Activated CD8-positive, alpha-beta memory T cell treated with anti-CD3 and anti-CD28 coated beads, Interleukin-2, amount 50 U/mL, for 4 hours (primary cell): Measurements from ENCODE around the gene LTF.
A peak's percentile ranks its signal among the peaks of the same experiment; 100 is the strongest.

Experiments used
- DNase-seq: peaks from one replicate; pipeline ENCODE4 v3.0.0-alpha.2; 2020

LTF gene

DNA sequence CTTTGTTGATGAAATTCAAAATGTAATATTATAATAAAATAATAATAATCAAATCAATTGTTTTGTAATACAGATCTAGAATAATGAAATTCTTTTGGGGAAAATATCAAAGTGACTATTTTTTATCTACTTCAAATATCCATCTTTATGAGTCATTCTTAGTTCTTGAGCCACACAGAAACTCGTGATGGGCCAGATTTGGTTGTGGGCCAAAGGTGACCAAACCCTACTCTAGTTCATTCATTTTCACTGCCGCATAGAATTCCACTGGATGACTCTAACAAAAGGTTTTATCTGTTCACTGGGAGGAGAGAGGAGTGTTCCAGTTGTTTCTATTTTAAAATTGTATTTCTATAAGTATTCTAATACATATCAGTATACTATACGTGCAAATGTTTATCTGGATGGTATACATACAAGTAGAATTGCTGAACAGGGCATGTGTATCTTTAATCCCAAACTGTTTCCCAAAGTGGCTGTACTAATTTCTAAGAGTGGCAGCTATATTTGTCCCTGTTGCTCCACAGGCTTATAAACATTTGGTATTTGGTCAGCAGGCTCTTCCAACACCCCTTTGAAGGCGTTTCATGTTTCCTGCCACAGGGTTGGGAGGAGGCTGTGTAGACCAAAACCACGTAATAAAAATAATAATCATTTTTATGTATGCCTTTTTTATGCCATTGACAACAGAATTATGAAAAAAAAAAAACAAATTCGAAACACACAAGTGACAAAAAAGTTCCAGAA lies 25.8 kb upstream of the LTF start:
- DNase-seq = no peak

DNA sequence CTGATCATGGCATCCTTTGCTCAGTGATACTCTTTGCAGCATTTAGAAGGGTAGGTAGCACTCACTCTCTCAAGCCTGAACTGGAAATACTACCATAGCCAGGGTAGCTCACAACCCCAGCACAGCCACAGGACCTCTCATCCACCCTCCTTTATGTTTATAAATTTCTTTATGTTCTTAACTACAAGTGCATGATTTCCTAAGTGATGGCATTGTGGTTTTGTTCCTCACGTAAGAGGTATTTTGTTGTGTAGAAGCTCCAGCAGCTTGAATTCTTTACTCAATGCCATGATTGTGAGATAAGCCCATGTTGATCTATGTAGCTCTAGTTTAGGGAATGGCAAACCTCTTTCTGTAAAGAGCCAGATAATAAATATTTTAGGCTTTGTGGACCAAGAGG lies 25.2 kb upstream of the LTF start:
- no peak for DNase-seq

DNA sequence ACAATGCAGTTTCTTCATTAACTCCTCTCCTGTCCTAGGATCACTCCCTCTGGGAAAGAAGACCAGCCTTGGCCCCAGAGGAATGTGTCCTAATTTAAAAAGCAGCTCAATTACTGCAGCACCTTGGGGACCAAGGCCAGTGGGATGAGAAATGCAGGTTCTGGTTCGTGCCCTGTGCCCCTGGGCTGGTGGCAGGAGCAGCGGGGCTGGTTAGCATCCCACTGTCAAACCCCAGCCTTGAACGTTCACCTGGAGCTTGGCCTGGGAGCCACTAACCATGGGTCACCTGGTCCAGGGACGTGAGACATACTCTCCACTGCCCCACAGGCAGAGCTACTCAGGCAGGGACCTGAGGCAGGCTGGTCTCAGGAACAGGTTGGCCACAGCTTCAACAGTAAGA lies 24.7 kb upstream of the LTF start:
- no peak for DNase-seq

DNA sequence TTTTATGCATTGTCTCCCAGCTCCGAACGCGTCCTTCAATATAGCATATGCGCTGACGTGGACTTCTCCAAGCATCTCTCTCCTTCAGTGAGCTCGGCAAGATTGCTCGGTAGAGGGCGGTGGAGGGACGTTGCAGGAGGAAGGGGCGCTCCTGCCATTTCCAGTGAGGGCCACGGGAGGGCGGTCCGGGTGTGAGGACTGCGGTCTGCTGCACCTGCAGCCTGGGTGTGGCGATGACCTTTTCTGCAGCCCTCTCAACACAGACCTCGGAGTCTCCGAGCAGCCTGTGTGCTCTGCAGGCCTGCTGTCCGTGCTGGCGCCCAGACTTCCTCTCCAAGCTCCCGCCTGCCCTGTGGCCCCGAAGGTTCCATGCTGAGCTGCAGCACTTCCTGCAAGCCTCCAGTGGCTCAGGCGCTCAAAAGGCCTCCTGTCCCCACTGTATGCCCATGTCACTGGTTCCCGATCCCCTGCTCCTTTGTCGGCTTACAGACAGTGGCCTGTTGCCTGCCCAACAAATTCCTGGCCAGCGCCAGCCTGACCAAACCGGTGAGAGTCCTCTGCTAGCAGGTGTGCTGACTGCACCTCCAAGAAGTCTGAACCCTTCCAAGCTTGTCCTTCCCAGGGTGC lies 24.1 kb upstream of the LTF start:
- peak; percentile 94 for DNase-seq

DNA sequence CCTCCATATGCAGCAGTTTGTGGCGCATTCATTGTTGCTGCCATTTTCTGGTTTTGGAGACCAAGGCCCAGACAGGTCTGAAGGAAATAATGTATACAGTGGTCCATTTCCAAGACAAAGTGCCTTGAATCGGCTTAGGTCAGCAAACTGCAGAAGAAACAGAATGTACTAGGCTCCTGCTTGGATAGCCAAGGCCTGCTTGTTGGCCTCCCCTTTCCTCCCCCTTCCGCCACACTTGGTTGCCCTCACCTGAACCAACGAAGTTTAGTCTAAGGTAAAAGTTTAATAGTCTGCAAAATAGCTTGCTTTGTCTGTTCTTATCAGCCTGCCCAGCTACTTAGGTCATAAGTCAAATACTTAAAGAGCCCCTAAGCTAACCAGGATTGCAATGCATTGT lies 21.1 kb upstream of the LTF start:
- DNase-seq = no peak

DNA sequence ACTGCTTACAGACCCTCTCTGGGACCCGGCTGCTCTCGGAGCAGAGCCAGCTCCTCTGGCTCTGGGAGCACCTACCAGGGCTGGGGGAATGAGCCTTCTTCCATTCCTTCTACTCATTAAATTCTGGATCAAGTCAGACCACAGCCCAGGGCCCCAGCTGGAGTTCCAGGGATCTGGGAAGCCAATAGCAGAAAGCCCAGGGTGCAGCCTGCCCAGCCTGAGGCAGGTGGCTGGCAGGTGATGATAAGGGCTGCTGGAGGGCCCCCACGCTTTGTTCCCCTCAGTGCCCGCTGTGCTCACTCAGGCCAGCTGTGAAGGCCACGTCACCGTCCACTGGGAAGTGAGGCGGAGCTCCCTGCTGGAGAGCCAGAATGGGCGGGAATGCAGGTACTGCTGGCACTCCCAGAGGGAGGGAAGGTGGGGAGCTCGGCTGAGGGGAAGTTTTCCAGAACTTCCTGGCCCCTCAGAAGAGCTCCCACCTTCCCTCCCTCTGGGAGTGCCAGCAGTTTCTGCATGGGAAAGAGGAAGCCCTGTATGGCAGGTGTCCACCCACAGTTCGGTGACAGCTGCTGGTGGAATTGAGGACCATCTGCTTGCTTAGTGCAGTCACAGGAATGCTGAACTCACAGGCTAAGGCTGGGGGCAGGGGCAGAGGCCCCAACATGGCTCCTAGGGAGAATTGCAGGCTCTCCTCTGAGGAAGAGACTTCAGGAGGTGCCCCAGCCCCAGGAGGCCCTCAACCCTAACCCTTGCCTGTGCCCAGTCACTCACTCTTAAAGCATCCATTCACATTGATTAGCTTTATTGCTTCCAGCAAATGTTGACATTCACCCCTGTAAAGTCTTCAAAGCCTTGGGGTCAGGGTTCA lies 20.4 kb upstream of the LTF start:
- DNase-seq = no peak

DNA sequence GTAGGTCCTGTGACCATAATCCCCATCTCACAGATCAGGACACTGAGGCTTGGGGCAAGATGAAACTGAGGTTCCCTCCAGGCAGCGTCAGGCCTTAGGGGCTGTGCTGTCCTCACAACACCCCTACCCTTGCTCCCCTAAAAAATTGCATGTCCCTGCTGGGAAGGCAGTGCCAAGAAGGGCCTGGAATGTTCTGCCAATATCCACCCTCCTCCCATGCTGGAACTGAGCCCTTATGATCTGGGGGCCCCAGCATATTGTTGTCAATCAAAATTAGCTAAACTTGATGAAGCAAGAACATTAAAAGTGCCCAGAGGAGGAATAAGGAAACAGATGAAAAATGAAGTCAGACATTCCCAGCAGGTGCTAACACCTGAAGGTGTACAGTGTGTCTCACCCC lies 19.7 kb upstream of the LTF start:
- DNase-seq = no peak

DNA sequence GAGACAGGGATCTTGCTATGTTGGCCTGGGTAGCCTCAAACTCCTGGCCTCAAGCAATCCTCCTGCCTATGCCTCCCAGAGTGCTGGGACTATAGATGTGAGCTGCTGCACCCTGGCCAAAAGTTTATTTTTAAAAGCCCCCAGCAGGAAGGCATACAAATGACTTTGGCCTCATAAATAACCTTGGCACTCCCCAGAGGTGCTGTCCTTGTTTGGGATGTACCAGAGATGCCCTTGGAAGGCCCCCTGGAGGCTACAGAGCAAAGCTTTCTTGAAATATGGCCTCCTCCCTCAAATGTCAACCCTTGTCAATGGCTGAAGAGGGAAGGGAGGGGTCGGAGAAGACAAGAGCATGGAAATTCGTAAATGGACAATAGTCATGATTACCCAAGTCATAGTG lies 19.1 kb upstream of the LTF start:
- DNase-seq = no peak

DNA sequence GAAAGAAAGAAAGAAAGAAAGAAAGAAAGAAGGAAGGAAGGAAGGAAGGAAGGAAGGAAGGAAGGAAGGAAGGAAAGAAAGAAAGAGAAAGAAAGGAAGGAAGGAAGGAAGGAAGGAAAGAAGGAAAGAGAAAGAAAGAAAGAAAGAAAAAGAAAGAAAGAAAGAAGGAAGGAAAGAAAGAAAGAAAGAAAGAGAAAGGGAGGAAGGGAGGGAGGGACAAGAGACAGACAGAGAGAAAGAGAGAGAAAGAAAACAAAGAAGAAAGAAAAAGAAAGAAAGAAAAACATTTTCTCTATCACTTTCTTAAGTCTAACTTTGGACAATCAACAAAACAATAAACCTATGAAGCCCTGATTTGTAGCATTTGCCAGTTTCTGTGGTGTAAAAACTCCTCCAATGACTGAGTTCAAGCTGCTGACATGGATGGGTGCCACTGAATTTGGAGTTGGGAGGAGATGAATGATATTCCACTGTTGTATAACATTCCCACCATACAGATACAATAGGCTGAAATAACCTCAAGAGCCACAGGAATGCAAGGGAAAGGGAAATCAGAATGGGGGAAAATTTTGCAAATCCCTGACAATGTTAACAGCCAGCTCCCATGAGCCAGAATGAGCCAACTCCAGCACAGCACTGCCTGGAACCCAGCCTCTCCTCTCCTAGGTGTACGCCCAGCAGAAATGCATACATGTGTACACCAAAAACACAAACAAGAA lies 18.1 kb upstream of the LTF start:
- no peak for DNase-seq

DNA sequence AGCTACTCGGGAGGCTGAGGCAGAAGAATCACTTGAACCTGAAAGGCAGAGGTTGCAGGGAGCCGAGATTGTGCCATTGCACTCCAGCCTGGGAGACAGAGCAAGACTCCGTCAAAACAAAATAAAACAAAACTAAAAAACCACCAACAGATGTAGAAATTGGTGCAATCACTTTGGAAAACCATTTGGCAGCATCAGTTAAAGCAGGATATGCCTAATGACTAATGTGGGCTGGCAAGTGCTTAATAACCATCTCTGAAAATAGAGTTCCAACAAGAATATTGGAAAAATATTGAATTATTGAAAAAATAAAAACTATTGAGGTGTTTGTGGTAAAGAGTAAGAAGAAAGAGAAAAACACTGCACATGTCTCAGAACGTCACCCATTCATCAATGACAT lies 16.9 kb upstream of the LTF start:
- DNase-seq = no peak

DNA sequence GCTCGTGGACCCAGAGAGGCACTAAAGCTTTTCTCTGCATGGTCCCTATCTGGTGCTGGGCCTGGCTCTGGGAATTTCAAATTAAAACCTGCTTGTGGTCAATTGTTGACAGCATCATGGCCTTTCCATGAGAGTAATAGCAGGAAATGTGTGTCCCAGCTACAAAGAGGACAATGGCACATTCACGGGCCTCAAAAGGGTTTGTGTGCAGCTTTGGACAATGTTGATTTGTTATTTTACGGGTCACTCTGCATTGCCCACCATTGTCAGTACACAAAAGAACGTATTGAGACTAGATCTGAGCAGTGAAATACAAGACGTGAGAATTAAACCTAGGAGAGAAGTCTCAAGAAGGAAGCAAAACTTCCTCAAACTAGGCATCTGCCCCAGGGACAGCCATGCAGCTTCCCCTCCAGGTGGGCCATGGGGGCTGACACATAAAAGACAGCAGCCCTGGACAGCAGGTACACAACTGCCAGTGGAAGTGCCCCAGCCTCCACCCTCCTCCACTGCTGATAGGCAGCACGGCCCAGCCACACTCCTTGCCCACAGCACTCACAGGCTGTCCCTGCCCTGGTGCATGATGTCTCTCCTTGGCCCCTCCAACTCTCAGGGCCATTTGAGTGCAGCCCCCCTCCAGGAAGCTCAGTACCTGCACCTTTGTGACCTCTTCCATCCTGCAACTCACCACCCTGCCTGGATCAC lies 15.9 kb upstream of the LTF start:
- DNase-seq = no peak

DNA sequence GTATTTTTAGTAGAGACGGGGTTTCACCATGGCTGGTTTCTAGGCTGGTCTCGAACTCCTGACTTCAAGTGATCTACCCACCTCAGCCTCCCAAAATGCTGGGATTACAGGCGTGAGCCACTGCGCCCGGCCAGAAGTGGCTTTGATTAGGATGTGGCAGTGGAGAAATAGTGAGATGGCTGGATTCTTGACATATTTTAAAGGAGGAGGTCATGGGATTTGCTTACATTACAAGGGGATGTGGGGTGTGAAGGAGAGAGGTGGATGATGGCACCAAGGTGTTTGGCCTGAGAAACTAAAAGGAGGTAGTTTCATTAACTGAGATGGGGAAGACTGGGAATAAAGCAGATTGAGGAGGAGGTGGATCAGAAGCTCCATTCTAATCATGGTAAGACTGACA lies 15.0 kb upstream of the LTF start:
- DNase-seq = no peak

DNA sequence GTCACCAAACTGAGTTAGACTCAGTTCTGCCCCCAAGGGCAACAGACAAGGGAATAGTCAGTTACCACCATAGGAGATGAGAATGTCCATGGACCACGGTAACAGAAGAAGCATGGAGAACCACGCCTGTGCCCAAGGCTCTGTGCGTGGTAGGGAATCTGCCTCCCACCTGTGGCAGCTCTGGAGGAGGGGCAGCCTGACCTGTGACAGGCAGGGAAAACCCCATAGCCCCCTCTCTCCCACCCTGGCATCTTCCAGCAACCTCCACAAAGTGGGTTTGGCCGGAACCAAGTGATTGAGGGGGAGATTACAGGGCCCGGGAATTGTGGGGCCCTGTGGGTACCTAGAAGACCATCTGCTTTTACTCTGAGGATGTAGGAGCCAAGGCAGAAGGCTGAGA lies 14.3 kb upstream of the LTF start:
- DNase-seq = no peak

DNA sequence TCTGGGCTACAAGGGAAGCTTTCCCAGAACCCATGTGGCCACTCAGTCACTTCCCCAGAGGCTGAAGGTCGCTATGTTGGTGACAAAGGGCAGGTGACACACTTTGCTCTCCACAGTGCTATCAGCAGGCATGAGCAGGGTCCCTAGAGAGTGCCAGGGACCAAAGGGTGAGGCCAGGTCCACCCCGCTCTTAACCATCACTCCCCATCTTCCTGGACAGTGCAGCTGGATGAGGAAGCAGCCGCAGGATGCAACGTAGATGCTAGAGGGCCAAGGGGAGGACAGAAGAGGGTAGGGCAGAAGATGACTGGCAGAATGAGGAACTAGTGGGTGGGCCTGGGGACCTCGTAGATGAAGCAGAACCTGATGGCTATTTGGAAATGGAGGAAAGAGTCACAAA lies 13.6 kb upstream of the LTF start:
- DNase-seq = no peak

DNA sequence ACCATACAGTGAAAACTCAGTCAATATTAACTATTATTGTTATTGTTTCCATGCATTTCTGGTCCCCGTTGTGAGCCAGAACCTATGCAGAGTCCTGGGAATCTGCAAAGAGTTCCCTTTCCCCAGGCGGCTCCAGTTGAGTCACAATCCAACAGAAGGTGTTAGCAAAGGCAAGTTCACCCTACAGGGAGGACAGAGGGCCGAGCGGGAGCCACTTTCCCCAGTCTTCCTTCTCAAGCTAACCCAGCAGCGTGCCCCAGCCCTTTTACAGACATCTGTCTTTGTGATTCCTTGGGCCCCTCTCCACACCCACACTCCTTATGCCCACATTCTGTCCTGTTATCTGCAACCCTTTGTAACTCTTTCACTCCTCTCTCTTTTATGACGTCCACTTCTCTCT lies 13.1 kb upstream of the LTF start:
- no peak for DNase-seq

DNA sequence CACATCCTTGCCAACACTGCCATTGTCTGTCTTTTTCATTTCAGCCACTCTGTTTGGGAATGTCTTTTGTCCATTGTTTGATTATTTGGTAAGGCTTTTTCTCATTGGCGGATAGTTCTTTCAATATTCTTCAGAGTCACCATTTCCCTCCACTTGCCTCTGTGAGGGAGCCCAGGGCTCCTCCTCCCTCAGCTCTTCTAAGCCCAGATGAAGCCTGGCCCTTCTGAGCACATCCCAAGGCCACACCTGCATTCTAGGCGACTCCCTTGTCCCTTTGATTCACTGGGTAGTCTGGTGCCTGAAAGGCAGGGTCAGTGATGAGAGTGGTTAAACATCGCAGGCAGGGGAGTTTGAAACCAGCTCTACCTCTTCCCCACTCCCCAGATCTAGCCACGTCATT lies 12.4 kb upstream of the LTF start:
- no peak for DNase-seq

DNA sequence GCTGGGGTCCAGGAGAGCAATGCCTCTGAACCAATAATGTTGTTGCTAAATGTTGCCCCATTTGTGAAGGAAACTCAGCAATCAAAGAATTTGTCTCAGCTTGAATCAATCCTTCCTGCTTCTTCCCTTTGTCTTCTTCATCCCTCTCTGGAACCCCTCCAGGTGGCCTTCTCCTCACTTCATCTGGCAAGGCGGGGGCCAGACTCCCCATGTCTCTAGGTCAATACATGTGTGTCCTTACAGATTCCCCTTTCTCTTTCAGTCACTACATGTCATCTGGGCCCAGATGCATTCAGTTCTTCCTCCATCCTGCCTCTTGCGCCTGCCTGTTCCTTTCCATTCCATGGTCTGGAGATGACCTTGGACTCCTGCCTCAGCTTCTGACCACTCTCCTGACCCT lies 8.0 kb upstream of the LTF start:
- no peak for DNase-seq

DNA sequence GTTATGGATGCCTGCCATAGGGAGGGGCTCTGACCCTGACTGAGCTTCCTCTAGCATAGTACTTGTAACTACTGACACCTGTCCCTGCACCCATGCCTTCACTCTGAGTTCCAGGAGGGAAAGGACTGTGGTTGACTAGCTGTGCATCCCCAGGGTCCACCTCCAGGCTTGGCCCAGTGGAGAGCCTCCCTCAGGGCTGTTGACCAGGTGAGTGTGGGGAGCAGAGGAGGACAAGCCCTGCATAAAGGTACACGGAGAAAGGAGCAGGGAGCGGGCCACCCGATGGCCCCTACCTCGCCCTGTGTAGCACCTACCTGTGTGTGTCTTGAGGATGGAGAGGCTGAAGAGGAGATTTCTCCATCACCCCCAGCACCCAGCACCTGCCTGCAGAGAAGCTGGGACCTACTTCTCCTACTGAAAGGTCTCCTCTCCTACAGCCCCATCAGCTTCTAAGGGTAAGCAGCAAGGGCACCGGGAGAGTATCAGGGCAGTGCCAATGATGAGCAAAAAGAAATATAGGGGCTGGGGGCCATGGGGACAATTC lies 6.7 kb upstream of the LTF start:
- no peak for DNase-seq

DNA sequence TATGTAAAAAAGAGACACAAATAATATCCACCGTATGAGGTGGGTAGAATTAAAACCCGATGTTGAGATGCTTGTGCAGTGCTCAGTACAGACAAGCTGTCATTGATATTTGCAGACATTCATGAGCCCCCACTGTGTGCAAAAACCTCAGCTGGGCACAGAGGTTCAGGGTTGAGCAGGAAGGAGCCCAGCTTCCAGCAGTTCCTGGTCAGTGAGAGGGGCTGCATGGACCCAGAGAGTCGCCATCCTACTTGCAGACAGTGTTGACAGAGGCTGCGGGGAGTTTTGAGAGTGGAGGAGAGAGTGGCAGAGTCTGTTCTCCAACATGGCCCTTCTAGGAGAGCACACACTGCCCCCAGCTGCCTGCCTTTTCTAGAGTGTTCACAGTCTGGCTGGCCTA lies 6.1 kb upstream of the LTF start:
- DNase-seq = no peak

DNA sequence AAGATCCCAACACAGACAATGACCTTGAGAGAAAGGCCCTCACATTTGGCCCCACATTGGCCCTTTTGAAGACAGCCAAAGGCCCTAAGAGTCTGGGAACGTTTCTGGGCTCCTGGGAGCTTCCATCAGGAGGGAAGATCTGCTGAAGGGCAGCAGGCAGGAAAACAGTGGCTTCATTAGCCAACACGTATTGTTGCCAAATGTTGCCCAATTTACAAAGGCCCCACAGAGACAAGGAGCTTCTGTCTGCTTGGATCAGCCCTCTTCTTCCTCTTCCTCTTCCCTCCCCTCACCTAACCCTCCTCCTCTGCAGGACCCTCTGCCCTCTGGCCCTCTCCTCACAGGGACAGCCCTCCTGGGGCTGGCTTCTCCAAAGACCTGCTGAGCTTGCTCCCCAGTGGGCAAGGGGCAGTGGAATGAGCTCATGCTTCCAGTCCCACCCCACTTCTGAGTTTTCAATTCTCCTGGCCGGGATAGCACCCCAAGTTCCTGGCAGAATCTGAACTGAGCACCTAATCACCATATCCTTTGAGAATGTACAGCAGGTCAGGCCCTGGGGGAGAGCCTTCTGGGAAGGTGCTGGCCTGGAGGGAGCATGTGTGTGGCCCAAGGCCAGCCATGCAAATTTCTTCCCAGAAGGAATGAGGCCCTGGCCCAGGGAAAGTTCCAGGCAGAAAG lies 5.1 kb upstream of the LTF start:
- no peak for DNase-seq

DNA sequence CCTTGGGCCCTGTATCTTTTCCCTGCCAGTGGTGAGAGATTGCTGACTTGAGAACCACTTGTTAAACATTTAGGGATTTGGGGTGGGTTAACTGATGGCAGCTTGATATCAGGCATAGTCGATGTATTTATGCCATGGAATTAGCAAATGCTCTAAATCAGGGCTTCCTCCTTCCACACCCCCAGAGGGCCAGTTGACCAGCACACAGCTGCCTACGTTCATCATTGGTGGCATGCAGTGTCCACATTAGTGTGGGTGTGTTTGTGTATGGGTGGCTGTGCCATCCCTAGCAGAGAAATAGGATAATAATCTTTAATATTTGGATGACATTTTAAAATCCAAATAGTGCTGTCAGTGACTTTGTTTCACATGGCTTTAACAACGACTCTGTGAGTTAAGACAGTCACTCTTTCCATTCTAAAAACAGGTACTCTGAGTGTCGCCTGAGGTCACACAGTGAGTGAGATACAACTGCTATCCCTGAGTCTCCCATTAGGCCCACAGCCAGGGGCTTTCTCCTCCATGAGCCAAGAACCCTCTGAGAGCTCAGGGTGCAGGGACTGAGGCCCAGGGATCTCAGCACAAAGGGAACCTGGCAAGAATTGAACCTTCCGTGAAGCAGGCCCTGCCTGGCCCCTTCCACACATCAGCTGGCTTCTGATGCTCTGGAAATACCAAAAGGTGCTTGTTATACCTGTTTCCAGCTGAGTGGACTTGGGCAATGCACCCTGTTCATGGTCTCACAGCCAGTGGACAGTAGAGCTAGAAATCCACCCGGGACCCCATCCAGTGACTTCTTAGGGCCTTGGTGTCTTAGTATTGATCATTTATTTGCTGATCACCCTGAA lies 4.3 kb upstream of the LTF start:
- no peak for DNase-seq
